Vagina (tissue), 2 donors: ENCODE measurements around the gene PARD6B. TPM values are rescaled to one million over a fixed set of nuclear protein-coding genes. Genes with fewer than 3 reads are reported as not detected.

ENCODE experiments used
- DNase-seq, 2 donors: peaks; one replicate each; pipeline ENCODE4 v3.0.0-alpha.2; 2017; ENCODE audit errors: extremely low spot score in 2 of 2
- H3K27ac ChIP-seq: fragments of 200-600 bp; sonication (generic); one replicate; pipeline ENCODE4 v1.5.1; 2019
- H3K27me3 ChIP-seq: fragments of 200-600 bp; sonication (generic); one replicate; pipeline ENCODE4 v1.5.1; 2019
- H3K36me3 ChIP-seq, 2 donors: fragments of 200-600 bp; sonication (generic); one replicate each; pipeline ENCODE4 v1.5.1; 2017 to 2019
- H3K4me1 ChIP-seq: fragments of 200-600 bp; sonication (generic); one replicate; pipeline ENCODE4 v1.5.1; 2019
- H3K4me3 ChIP-seq, 2 donors: fragments of 200-600 bp; sonication (generic); 1 replicate in 1 of 2; 2 replicates in 1 of 2; pipeline ENCODE4 v1.5.1; 2016 to 2019
- H3K9me3 ChIP-seq: fragments of 200-600 bp; sonication (generic); one replicate; pipeline ENCODE4 v1.5.1; 2019
- POLR2A ChIP-seq, 2 donors: fragments of 450-650 bp; IDR thresholded peaks; one replicate each; pipeline ENCODE4 v1.6.1; 2017; ENCODE audit warnings: antibody characterized with exemption in 2 of 2, mild to moderate bottlenecking in 2 of 2, moderate library complexity in 2 of 2
- POLR2AphosphoS5 ChIP-seq, 2 donors: sonication (generic); formaldehyde crosslinking; IDR thresholded peaks; one replicate each; pipeline ENCODE4 v1.9.0; 2017; ENCODE audit warnings: antibody characterized with exemption in 2 of 2, mild to moderate bottlenecking in 2 of 2, low read depth in 1 of 2; ENCODE audit not compliant: insufficient read depth in 1 of 2
- intact Hi-C: fragments of 100-400 bp; cut with DNase I; formaldehyde crosslinking; loops from one replicate; pipeline ENCODE4 v1.15.1; 2023
- total RNA-seq: library from RNA; depleted of rRNA; stranded (reverse); fragments of >200 nt; gene quantifications from one replicate; pipeline ENCODE4 v1.2.3, GENCODE V29; 2016
- TF ChIP-seq, protein P1 (sequence below), 3 experiments: fragments of 450-650 bp in 2 of 3; fragments of 200-600 bp in 1 of 3; sonication (generic) in 1 of 3; IDR thresholded peaks; one replicate each; pipeline ENCODE4 v1.5.1; 2017 to 2019; ENCODE audit warnings: antibody characterized with exemption in 3 of 3, mild to moderate bottlenecking in 2 of 3, moderate library complexity in 2 of 3

Gene PARD6B
- total RNA-seq, 1 donor from 2014 or later, result 4.7 TPM

DNA sequence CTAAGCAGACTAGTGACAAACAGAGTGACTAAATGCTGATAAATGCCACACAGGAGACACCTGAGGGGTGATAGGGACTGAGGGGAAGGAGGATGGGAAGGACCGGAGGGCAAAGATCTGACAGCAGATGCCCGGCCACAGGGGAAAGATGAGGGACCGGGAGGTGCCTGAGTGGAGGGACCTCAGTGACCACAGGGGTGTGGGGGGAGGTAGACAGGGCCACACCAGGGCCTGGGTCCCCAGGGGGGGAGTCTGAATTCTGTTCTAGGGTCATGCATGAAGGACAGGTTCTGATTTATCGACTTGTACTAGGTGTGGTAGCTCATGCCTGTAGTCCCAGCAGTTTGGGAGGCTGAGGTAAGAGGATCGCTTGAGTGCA is 70.4 kb downstream of the PARD6B start:
- no peaks in the 10 kb centered on the region for H3K4me1 ChIP-seq
- H3K4me3 ChIP-seq, result no peak overlapping the region
- no peaks in the 10 kb centered on the region for H3K27me3 ChIP-seq
- H3K36me3 ChIP-seq, result no peaks in the 10 kb centered on the region
- intact Hi-C loops, result no loop called here
- no peak for DNase-seq
- H3K9me3 ChIP-seq, result no peaks in the 10 kb centered on the region
- TF ChIP-seq POLR2A (IDR thresholded peaks at IDR 0.05) (no peak), POLR2AphosphoS5 (IDR thresholded peaks at IDR 0.05; ENCODE audit: insufficient read depth in 1 of 2, low read depth in 1 of 2) (no peak)
- TF ChIP-seq, protein P1, sequence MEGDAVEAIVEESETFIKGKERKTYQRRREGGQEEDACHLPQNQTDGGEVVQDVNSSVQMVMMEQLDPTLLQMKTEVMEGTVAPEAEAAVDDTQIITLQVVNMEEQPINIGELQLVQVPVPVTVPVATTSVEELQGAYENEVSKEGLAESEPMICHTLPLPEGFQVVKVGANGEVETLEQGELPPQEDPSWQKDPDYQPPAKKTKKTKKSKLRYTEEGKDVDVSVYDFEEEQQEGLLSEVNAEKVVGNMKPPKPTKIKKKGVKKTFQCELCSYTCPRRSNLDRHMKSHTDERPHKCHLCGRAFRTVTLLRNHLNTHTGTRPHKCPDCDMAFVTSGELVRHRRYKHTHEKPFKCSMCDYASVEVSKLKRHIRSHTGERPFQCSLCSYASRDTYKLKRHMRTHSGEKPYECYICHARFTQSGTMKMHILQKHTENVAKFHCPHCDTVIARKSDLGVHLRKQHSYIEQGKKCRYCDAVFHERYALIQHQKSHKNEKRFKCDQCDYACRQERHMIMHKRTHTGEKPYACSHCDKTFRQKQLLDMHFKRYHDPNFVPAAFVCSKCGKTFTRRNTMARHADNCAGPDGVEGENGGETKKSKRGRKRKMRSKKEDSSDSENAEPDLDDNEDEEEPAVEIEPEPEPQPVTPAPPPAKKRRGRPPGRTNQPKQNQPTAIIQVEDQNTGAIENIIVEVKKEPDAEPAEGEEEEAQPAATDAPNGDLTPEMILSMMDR (IDR thresholded peaks at IDR 0.05), result no peak
- H3K27ac ChIP-seq, result no peak overlapping the region

DNA sequence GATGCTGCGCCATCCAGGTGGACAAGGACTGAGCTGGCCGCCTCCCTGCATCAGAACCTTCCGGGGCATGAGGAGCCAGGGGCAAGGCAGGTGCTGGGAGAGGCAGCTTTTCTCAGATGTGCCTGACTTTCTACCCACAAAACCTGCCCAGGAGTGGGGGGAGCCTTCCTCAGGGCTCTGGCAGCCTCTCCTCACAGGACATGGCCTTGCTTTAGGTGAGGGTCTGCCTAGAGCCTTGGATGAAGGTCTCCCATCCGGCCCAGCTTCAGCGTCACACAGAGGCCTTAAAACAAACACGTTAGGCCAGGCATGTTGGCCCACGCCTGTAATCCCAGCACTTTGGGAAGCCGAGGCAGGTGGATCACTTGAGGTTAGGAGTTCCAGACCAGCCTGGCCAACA is 70.9 kb downstream of the PARD6B start:
- H3K9me3 ChIP-seq, result no peaks in the 10 kb centered on the region

DNA sequence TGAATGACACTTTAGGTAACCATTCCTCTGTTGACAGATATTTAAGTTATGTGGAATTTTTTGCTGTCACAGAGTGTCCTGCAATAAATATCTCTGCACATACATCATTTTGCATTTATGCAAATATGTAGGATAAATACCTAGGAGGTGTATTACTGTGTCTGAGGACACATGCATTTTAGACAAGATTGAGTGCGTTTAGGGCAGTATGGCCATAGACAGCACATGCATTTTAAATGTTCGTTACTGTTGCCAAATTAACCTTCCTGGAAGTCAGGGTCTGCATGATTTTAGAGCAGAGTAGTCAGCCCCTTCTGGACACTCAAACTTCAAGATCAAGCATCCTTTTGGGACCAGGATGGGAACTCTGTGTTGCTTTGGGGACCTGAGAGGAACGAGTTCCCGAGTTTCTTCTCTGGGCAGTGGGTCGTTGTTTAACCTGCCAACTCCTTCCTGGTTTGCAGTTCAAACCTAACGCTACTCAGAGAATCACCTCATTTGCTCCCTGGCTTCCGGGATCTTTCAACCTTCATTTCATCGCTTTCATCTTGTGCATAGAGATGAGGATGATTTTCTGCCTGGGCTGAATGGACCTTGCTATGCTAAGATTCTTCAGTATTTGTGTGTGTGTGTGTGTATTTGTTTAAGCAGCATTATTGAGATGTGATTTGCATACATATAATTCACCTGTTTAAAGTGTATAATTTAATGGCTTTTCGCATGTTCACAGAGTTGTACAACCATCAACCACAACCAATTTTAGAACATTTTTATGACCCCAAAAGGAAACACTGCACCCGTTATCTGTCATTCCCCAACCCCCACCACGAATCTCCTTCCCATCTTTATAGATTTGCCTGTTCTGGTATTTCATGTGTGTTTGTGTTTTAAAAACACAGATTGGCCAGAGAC is 73.3 kb downstream of the PARD6B start:
- H3K4me3 ChIP-seq, result no peak overlapping the region
- intact Hi-C loops, result no loop called here
- H3K36me3 ChIP-seq, result no peaks in the 10 kb centered on the region
- H3K9me3 ChIP-seq, result no peaks in the 10 kb centered on the region
- H3K27ac ChIP-seq, result no peak overlapping the region
- DNase-seq, result no peak
- no peaks in the 10 kb centered on the region for H3K4me1 ChIP-seq
- H3K27me3 ChIP-seq, result no peaks in the 10 kb centered on the region
- TF ChIP-seq, protein P1 (IDR thresholded peaks at IDR 0.05), result no peak
- TF ChIP-seq POLR2AphosphoS5 (IDR thresholded peaks at IDR 0.05; ENCODE audit: insufficient read depth in 1 of 2, low read depth in 1 of 2) (no peak), POLR2A (IDR thresholded peaks at IDR 0.05) (no peak)

More for the DNA sequence above, 70.9 kb downstream of the PARD6B start:
- Histone ChIP-seq H3K36me3 (no peaks in the 10 kb centered on the region), H3K27ac (no peak overlapping the region), H3K4me3 (no peak overlapping the region), H3K27me3 (no peaks in the 10 kb centered on the region), H3K4me1 (no peaks in the 10 kb centered on the region)
- DNase-seq, result no peak
- TF ChIP-seq, protein P1 (IDR thresholded peaks at IDR 0.05), result no peak
- no peak for TF ChIP-seq POLR2AphosphoS5 (IDR thresholded peaks at IDR 0.05; ENCODE audit: insufficient read depth in 1 of 2, low read depth in 1 of 2)
- no peak for TF ChIP-seq POLR2A (IDR thresholded peaks at IDR 0.05)
- intact Hi-C loops, result no loop called here

DNA sequence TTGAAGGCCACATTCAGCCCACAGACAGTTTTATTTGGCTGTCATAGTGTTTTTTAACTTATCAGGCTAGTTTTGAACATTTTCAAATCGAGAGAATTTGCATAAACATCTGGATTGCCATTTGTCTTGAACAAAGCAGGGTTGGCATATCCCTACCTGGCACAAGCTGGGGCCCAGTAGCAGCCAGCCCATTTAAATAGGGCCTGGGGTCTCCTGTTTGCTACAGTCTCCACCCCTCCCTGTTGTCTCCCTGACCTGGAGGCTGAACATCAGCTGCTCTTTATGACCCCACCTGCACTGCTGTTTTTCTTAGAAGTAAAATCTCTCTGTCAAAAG is 73.9 kb downstream of the PARD6B start:
- intact Hi-C loops, result no loop called here
- H3K9me3 ChIP-seq, result no peaks in the 10 kb centered on the region
- DNase-seq, result no peak
- no peak overlapping the region for H3K27ac ChIP-seq
- no peaks in the 10 kb centered on the region for H3K27me3 ChIP-seq
- H3K36me3 ChIP-seq, result no peaks in the 10 kb centered on the region
- H3K4me3 ChIP-seq, result no peak overlapping the region
- no peaks in the 10 kb centered on the region for H3K4me1 ChIP-seq
- TF ChIP-seq, protein P1 (IDR thresholded peaks at IDR 0.05), result no peak
- TF ChIP-seq POLR2AphosphoS5 (IDR thresholded peaks at IDR 0.05; ENCODE audit: insufficient read depth in 1 of 2, low read depth in 1 of 2), result no peak
- TF ChIP-seq POLR2A (IDR thresholded peaks at IDR 0.05), result no peak

DNA sequence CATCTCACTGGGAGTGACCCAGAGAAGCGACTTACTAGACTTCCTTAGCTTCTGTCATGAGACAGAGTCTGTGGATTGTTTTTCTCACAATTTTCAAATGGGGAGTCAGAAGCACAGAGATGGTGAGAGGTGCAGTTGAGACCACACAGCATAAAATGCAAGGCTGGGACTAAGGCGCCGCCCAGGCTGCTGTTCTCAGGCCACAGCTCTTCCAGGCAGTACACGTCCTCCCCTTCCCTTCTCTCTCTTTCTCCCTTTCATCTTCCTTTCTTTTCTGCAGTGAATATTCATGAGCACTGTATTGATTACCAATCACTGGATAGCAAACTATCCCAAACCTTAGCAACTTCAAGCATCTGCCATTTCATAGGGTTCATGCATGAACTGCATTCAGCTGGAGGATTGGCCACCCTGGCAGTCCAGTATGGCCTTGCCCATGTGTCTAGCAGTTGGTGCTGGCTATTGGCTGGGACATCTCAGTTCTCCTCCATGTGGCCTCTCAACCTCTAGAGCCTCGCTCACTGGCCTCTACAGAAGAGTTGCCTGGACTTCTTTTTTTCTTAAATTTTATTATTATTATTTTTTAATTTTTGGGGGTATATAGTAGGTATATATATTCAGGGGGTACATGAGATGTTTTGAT is 74.9 kb downstream of the PARD6B start:
- TF ChIP-seq POLR2A (IDR thresholded peaks at IDR 0.05), result no peak
- TF ChIP-seq, protein P1 (IDR thresholded peaks at IDR 0.05), result no peak
- no peak for TF ChIP-seq POLR2AphosphoS5 (IDR thresholded peaks at IDR 0.05; ENCODE audit: insufficient read depth in 1 of 2, low read depth in 1 of 2)
- Histone ChIP-seq H3K36me3 (no peaks in the 10 kb centered on the region), H3K4me3 (no peak overlapping the region), H3K4me1 (no peaks in the 10 kb centered on the region), H3K27ac (no peak overlapping the region), H3K9me3 (no peaks in the 10 kb centered on the region), H3K27me3 (no peaks in the 10 kb centered on the region)
- intact Hi-C loops, result no loop called here
- no peak for DNase-seq
